Renal cortex interstitium (tissue), 11 donors: ENCODE measurements around the gene PCSK4. TPM values are rescaled to one million over a fixed set of nuclear protein-coding genes. Genes with fewer than 3 reads are reported as not detected.

ENCODE experiments used
- DNase-seq, 11 donors: peaks; one replicate each; pipeline ENCODE4 v3.0.0-alpha.2; 2013; ENCODE audit warnings: low read depth in 9 of 11, low spot score in 4 of 11; ENCODE audit errors: extremely low read depth in 1 of 11
- polyA plus RNA-seq, 3 donors: library from polyadenylated mRNA; unstranded; fragments of 120-200 nt; gene quantifications; one replicate each; pipeline ENCODE4 v1.2.1, GENCODE V29; 2013; ENCODE audit not compliant: insufficient read length in 3 of 3

PCSK4 gene
- polyA plus RNA-seq, 3 donors = 4.4 to 11.4 (median 7.8) TPM

GRCh38 chr19:1435378-1435989 lies 54.7 kb downstream of the PCSK4 start:
- DNase-seq = no peak

- DNase-seq = no peak
These were observed 55.5 kb downstream of the PCSK4 start for GRCh38 chr19:1434577-1435060.

- no peak for DNase-seq
These were observed 56.1 kb downstream of the PCSK4 start for GRCh38 chr19:1434040-1434366.

GRCh38 chr19:1433119-1434039 lies 56.8 kb downstream of the PCSK4 start:
- no peak for DNase-seq

GRCh38 chr19:1432507-1432887 lies 57.7 kb downstream of the PCSK4 start:
- DNase-seq = no peak

GRCh38 chr19:1431759-1432506 lies 58.2 kb downstream of the PCSK4 start:
- DNase-seq = no peak

Other genes with a start within 250 kb of the PCSK4 start
- gene ATP5F1D, start 248.6 kb downstream of the PCSK4 start, polyA plus RNA-seq = 100 to 1,000 TPM in 2 of 3 donors, 10 to 100 TPM in 1; 82.2 to 145 (median 129) TPM
- 10 to 100 TPM; 42.1 to 70.7 (median 67.6) TPM for gene MIDN, start 241.8 kb downstream of the PCSK4 start, polyA plus RNA-seq
- 100 to 1,000 TPM; 803 to 982 (median 849) TPM for gene CIRBP, start 221.0 kb downstream of the PCSK4 start, polyA plus RNA-seq
- 10 to 100 TPM; 14.8 to 25.6 (median 21.3) TPM for gene FAM174C, start 214.8 kb downstream of the PCSK4 start, polyA plus RNA-seq
- 1 to 10 TPM; 1.5 to 3.8 (median 3.6) TPM for gene EFNA2, start 204.5 kb downstream of the PCSK4 start, polyA plus RNA-seq
- gene NDUFS7, start 106.4 kb downstream of the PCSK4 start, polyA plus RNA-seq = 10 to 100 TPM; 39.5 to 84.1 (median 76.6) TPM
- gene GAMT, start 88.8 kb downstream of the PCSK4 start, polyA plus RNA-seq = 10 to 100 TPM; 25.6 to 39.6 (median 37.4) TPM
- gene DAZAP1, start 82.8 kb downstream of the PCSK4 start, polyA plus RNA-seq = 100 to 1,000 TPM in 1 of 3 donors, 10 to 100 TPM in 2; 79.6 to 103 (median 90.2) TPM
- gene RPS15, start 52.0 kb downstream of the PCSK4 start, polyA plus RNA-seq = 100 to 1,000 TPM; 587 to 892 (median 766) TPM
- 1 to 10 TPM; 1.2 to 1.9 (median 1.5) TPM for gene APC2, start 40.2 kb downstream of the PCSK4 start, polyA plus RNA-seq
- gene C19orf25, start 11.1 kb downstream of the PCSK4 start, polyA plus RNA-seq = 10 to 100 TPM; 17.0 to 33.0 (median 31.3) TPM
- gene REEP6, start 831 bp upstream of the PCSK4 start, polyA plus RNA-seq = 10 to 100 TPM; 14.5 to 28.1 (median 23.8) TPM
- 1 to 10 TPM in 1 of 3 donors, under 1 TPM in 2; 0.47 to 1.2 (median 0.62) TPM for gene ADAMTSL5, start 22.7 kb upstream of the PCSK4 start, polyA plus RNA-seq
- gene PLK5, start 33.7 kb upstream of the PCSK4 start, polyA plus RNA-seq = under 1 TPM; 0.11 to 0.45 (median 0.14) TPM
- 10 to 100 TPM; 19.3 to 33.9 (median 28.2) TPM for gene MEX3D, start 78.0 kb upstream of the PCSK4 start, polyA plus RNA-seq
- gene MBD3, start 102.5 kb upstream of the PCSK4 start, polyA plus RNA-seq = 10 to 100 TPM; 41.3 to 77.7 (median 68.6) TPM
- 100 to 1,000 TPM in 2 of 3 donors, 10 to 100 TPM in 1; 86.1 to 129 (median 121) TPM for gene UQCR11, start 115.1 kb upstream of the PCSK4 start, polyA plus RNA-seq
- gene TCF3, start 162.3 kb upstream of the PCSK4 start, polyA plus RNA-seq = 100 to 1,000 TPM in 2 of 3 donors, 10 to 100 TPM in 1; 90.7 to 131 (median 105) TPM